HL-60 (cell line): ENCODE data around the gene TRIM72.

Experiments
- GABPA ChIP-seq: IDR thresholded peaks from 2 replicates; pipeline ENCODE4 v1.6.1; 2012; ENCODE audit warnings: low read depth
- POLR2AphosphoS5 ChIP-seq: IDR thresholded peaks from 2 replicates; pipeline ENCODE4 v1.6.1; 2012; ENCODE audit warnings: low read depth
- SPI1 ChIP-seq: IDR thresholded peaks from 2 replicates; pipeline ENCODE4 v1.6.1; 2012; ENCODE audit warnings: low read depth, mild to moderate bottlenecking, borderline replicate concordance
- TF ChIP-seq, protein P1 (sequence below): IDR thresholded peaks from one replicate; pipeline ENCODE4 v1.5.1; 2011; ENCODE audit warnings: low read length, control low read depth, inconsistent platforms; ENCODE audit not compliant: insufficient read depth
- TF ChIP-seq, protein P2 (sequence below): IDR thresholded peaks from 2 replicates; pipeline ENCODE4 v1.6.1; 2012; ENCODE audit warnings: low read depth; ENCODE audit not compliant: insufficient replicate concordance

DNA sequence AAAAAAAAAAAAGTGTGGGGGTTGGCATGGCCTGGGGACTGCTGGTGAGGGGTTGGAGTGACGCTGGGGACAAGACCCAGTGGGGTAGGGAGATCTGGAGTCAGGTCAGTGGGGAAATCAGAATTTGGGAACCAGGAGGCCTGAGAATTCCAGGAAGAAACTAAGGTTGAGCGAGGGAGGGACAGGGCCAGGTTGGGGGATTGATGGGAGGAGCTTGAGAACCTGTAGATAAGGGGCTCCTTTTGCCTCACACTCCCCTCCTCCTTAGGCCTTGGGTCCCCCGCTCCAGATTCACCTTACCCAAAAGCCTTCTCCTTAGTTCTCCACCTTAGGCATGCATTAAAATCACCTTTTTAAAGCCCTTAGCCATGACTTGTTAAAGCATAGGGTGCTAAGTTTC is 11.3 kb downstream of the TRIM72 start:
- TF ChIP-seq, protein P1, sequence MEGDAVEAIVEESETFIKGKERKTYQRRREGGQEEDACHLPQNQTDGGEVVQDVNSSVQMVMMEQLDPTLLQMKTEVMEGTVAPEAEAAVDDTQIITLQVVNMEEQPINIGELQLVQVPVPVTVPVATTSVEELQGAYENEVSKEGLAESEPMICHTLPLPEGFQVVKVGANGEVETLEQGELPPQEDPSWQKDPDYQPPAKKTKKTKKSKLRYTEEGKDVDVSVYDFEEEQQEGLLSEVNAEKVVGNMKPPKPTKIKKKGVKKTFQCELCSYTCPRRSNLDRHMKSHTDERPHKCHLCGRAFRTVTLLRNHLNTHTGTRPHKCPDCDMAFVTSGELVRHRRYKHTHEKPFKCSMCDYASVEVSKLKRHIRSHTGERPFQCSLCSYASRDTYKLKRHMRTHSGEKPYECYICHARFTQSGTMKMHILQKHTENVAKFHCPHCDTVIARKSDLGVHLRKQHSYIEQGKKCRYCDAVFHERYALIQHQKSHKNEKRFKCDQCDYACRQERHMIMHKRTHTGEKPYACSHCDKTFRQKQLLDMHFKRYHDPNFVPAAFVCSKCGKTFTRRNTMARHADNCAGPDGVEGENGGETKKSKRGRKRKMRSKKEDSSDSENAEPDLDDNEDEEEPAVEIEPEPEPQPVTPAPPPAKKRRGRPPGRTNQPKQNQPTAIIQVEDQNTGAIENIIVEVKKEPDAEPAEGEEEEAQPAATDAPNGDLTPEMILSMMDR = no peak
- TF ChIP-seq POLR2AphosphoS5 = no peak
- no peak for TF ChIP-seq SPI1
- TF ChIP-seq, protein P2, sequence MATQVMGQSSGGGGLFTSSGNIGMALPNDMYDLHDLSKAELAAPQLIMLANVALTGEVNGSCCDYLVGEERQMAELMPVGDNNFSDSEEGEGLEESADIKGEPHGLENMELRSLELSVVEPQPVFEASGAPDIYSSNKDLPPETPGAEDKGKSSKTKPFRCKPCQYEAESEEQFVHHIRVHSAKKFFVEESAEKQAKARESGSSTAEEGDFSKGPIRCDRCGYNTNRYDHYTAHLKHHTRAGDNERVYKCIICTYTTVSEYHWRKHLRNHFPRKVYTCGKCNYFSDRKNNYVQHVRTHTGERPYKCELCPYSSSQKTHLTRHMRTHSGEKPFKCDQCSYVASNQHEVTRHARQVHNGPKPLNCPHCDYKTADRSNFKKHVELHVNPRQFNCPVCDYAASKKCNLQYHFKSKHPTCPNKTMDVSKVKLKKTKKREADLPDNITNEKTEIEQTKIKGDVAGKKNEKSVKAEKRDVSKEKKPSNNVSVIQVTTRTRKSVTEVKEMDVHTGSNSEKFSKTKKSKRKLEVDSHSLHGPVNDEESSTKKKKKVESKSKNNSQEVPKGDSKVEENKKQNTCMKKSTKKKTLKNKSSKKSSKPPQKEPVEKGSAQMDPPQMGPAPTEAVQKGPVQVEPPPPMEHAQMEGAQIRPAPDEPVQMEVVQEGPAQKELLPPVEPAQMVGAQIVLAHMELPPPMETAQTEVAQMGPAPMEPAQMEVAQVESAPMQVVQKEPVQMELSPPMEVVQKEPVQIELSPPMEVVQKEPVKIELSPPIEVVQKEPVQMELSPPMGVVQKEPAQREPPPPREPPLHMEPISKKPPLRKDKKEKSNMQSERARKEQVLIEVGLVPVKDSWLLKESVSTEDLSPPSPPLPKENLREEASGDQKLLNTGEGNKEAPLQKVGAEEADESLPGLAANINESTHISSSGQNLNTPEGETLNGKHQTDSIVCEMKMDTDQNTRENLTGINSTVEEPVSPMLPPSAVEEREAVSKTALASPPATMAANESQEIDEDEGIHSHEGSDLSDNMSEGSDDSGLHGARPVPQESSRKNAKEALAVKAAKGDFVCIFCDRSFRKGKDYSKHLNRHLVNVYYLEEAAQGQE = no peak
- TF ChIP-seq GABPA = no peak
